ENCODE results near the gene TCFL5.

DNA sequence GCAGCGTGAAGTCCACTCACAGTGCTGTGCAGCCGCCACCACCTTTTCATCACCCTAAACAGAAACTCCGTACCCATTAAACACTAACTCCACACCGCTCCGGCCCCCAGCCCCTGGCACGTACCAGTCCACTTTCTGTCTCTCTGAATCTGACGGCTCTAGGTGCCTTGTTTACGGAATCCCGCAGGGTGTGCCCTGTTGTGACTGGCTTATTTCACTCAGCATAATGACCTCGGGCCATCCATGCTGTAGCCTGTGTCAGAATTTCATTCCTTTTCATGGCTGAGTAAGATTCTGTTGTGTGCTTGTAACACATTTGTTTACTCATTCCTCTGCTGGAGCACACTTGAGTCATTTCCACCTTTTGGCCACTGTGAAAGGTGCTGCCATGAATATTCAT is 18.0 kb downstream of the TCFL5 start:
- TF ChIP-seq, protein P1, sequence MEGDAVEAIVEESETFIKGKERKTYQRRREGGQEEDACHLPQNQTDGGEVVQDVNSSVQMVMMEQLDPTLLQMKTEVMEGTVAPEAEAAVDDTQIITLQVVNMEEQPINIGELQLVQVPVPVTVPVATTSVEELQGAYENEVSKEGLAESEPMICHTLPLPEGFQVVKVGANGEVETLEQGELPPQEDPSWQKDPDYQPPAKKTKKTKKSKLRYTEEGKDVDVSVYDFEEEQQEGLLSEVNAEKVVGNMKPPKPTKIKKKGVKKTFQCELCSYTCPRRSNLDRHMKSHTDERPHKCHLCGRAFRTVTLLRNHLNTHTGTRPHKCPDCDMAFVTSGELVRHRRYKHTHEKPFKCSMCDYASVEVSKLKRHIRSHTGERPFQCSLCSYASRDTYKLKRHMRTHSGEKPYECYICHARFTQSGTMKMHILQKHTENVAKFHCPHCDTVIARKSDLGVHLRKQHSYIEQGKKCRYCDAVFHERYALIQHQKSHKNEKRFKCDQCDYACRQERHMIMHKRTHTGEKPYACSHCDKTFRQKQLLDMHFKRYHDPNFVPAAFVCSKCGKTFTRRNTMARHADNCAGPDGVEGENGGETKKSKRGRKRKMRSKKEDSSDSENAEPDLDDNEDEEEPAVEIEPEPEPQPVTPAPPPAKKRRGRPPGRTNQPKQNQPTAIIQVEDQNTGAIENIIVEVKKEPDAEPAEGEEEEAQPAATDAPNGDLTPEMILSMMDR (IDR thresholded peaks at IDR 0.05): no peak
- TF ChIP-seq EP300 (IDR thresholded peaks at IDR 0.05): no peak
